NCI-H2171 treated with DMSO at 0.1 percent for 48 hours (cell line): Measurements from ENCODE around the gene FBXL13.
A peak's percentile ranks its signal among the peaks of the same experiment; 100 is the strongest.
"Not testable (repeated sequence)": the region's sequence is repeated elsewhere in the genome, so short reads cannot be mapped to it uniquely, and the experiment has no call there.

Source experiments
- DNase-seq: peaks from one replicate; lab custom pipeline; 2025; lab: John Stamatoyannopoulos, UW

The FBXL13 gene

GRCh38 chr7:102817616-102818573, 256.7 kb downstream of the FBXL13 start:
- no peak for DNase-seq

GRCh38 chr7:102814025-102814471, 260.5 kb downstream of the FBXL13 start:
- no peak for DNase-seq

- no peak for DNase-seq
Measured at GRCh38 chr7:102813191-102814024, 261.2 kb downstream of the FBXL13 start.

GRCh38 chr7:102811942-102812678, 262.5 kb downstream of the FBXL13 start:
- DNase-seq, result no peak

- DNase-seq, result no peak
Measured at GRCh38 chr7:102810916-102811315, 263.7 kb downstream of the FBXL13 start.

- DNase-seq, result no peak
Measured at GRCh38 chr7:102806613-102807012, 268.0 kb downstream of the FBXL13 start.

- not testable (repeated sequence) for DNase-seq
Measured at GRCh38 chr7:102795987-102796595, 278.5 kb downstream of the FBXL13 start.

GRCh38 chr7:102794567-102794966, 280.0 kb downstream of the FBXL13 start:
- not testable (repeated sequence) for DNase-seq

GRCh38 chr7:102791831-102792230, 282.8 kb downstream of the FBXL13 start:
- not testable (repeated sequence) for DNase-seq

GRCh38 chr7:102791367-102791766, 283.2 kb downstream of the FBXL13 start:
- DNase-seq, result not testable (repeated sequence)

GRCh38 chr7:102790364-102791100, 284.1 kb downstream of the FBXL13 start:
- not testable (repeated sequence) for DNase-seq

GRCh38 chr7:102788770-102789169, 285.8 kb downstream of the FBXL13 start:
- not testable (repeated sequence) for DNase-seq

- not testable (repeated sequence) for DNase-seq
Measured at GRCh38 chr7:102780926-102781325, 293.7 kb downstream of the FBXL13 start.

GRCh38 chr7:102778663-102779062, 295.9 kb downstream of the FBXL13 start:
- DNase-seq, result not testable (repeated sequence)

GRCh38 chr7:102776217-102776616, 298.4 kb downstream of the FBXL13 start:
- not testable (repeated sequence) for DNase-seq

- DNase-seq, result not testable (repeated sequence)
Measured at GRCh38 chr7:102770467-102770866, 304.1 kb downstream of the FBXL13 start.

- not testable (repeated sequence) for DNase-seq
Measured at GRCh38 chr7:102769657-102770192, 304.9 kb downstream of the FBXL13 start.

- peak; percentile 66 for DNase-seq
Measured at GRCh38 chr7:102763295-102763905, 311.2 kb downstream of the FBXL13 start.
